ENCODE results near the gene GALNT11.

The GALNT11 gene

GRCh38 chr7:152025077-152025936, at the start of gene GALNT11:
TSS of gene GALNT11 (plus strand) at chr7:152025674. CDS start at chr7:152094228, 68,554 bp downstream.
- Histone ChIP-seq H3K36me3 (ENCODE audit: insufficient read depth, low read length) (peaks cover 17% of the 10 kb centered on the region), H3K4me3 (peak within 1 kb of the TSS; percentile 80), H3K9ac (ENCODE audit: insufficient read length) (peak within 1 kb of the TSS; percentile 75), H3K9me3 (ENCODE audit: low read depth, low read length) (no peaks in the 10 kb centered on the region), H3K27ac (0 out of 2 replicates have a peak within 1 kb of the TSS, but pooled peaks have one; percentile 56)
- TF ChIP-seq EZH2 (IDR thresholded peaks at IDR 0.05) = no peak
- peak; percentile 60; the same call in 1 of the 2 replicates for TF ChIP-seq POLR2AphosphoS5 (IDR thresholded peaks at IDR 0.05; ENCODE audit: borderline replicate concordance, low read depth, low read length)
- TF ChIP-seq FOXP2 (optimal IDR thresholded peaks at IDR 0.05; ENCODE audit: control extremely low read depth, extremely low read length, insufficient read depth) = no peak
- no peak for DNase-seq (ENCODE audit: low read depth, low spot score)

DNA sequence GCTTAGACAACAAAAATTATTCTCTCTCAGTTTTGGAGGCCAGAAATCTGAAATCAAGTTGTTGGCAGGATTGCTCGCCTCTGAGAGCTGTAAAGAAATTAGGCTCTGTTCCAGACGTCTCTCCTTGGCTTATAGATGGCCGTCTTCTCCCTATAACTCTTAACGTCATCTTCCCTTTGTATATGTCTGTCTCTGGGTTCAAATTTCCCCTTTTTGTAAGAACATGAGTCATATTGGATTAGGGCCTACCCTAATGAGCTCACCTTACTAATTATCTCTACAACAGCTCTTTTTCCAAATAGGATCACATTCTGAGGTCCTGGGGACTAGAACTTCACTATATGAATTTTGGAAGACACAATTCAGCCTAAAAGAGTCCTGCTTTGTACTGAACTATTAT, 46.9 kb upstream of the GALNT11 start:
- Histone ChIP-seq H3K36me3 (ENCODE audit: insufficient read depth, low read length) (no peaks in the 10 kb centered on the region), H3K9me3 (ENCODE audit: low read depth, low read length) (no peaks in the 10 kb centered on the region), H3K27ac (no peak overlapping the region), H3K4me3 (no peak overlapping the region), H3K9ac (ENCODE audit: insufficient read length) (no peak overlapping the region)
- no peak for TF ChIP-seq FOXP2 (optimal IDR thresholded peaks at IDR 0.05; ENCODE audit: control extremely low read depth, extremely low read length, insufficient read depth)
- TF ChIP-seq POLR2AphosphoS5 (IDR thresholded peaks at IDR 0.05; ENCODE audit: borderline replicate concordance, low read depth, low read length) = no peak
- no peak for TF ChIP-seq EZH2 (IDR thresholded peaks at IDR 0.05)
- DNase-seq (ENCODE audit: low read depth, low spot score) = no peak

- Histone ChIP-seq H3K9ac (ENCODE audit: insufficient read length) (no peak overlapping the region), H3K36me3 (ENCODE audit: insufficient read depth, low read length) (no peaks in the 10 kb centered on the region), H3K27ac (peak overlapping the region; percentile 39), H3K4me3 (no peak overlapping the region), H3K9me3 (ENCODE audit: low read depth, low read length) (no peaks in the 10 kb centered on the region)
- peak; percentile 72 for DNase-seq (ENCODE audit: low read depth, low spot score)
- TF ChIP-seq FOXP2 (optimal IDR thresholded peaks at IDR 0.05; ENCODE audit: control extremely low read depth, extremely low read length, insufficient read depth) = peak; percentile 50
- TF ChIP-seq EZH2 (IDR thresholded peaks at IDR 0.05) = no peak
- TF ChIP-seq POLR2AphosphoS5 (IDR thresholded peaks at IDR 0.05; ENCODE audit: borderline replicate concordance, low read depth, low read length) = peak; percentile 24; the same call in 1 of the 2 replicates
Observed at GRCh38 chr7:151981223-151981622, 44.3 kb upstream of the GALNT11 start.

DNA sequence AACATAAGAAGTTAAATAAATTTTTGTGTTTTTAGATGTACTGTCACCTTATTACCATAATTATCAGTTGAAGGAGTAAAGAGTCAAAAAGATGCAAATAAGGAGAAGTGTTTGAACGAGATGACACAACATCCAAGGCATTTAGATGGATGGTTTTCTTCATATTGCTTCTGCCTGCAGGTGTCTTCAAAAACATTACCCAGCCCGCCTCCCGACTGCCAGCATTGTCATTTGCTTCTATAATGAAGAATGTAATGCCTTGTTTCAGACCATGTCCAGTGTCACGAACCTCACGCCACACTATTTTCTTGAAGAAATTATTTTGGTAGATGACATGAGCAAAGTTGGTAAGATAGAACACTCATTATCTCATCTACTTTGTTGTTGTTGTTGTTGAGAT, 42.7 kb upstream of the GALNT11 start:
- Histone ChIP-seq H3K9ac (ENCODE audit: insufficient read length) (no peak overlapping the region), H3K27ac (peak overlapping the region; percentile 80; the same call in 1 of the 2 replicates), H3K4me3 (no peak overlapping the region), H3K9me3 (ENCODE audit: low read depth, low read length) (no peaks in the 10 kb centered on the region), H3K36me3 (ENCODE audit: insufficient read depth, low read length) (no peaks in the 10 kb centered on the region)
- DNase-seq (ENCODE audit: low read depth, low spot score) = no peak
- TF ChIP-seq EZH2 (IDR thresholded peaks at IDR 0.05) (no peak), FOXP2 (optimal IDR thresholded peaks at IDR 0.05; ENCODE audit: control extremely low read depth, extremely low read length, insufficient read depth) (no peak), POLR2AphosphoS5 (IDR thresholded peaks at IDR 0.05; ENCODE audit: borderline replicate concordance, low read depth, low read length) (no peak)

DNA sequence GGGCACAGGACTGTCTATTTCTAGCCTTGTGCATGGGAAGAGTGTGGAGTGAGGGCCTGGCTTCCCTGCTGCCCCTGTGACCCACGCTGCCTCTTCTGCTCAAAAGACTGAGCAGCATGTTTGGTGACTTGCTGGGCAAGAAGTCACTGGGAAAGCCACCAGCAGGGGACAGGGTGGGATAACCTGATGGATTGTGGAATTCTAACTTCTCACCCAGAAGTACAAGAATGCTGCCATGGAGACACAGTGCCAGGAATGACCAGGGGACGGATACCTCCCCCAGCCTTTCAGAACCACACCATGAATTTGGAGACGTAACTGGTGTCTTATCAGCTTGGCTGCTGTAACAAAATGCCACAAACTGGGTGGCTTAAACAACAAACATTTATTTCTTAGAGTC, 40.9 kb upstream of the GALNT11 start:
- H3K9me3 ChIP-seq (ENCODE audit: low read depth, low read length) = no peaks in the 10 kb centered on the region
- DNase-seq (ENCODE audit: low read depth, low spot score) = no peak
- no peak overlapping the region for H3K27ac ChIP-seq
- no peak overlapping the region for H3K4me3 ChIP-seq
- no peaks in the 10 kb centered on the region for H3K36me3 ChIP-seq (ENCODE audit: insufficient read depth, low read length)
- H3K9ac ChIP-seq (ENCODE audit: insufficient read length) = no peak overlapping the region
- TF ChIP-seq EZH2 (IDR thresholded peaks at IDR 0.05) (no peak), FOXP2 (optimal IDR thresholded peaks at IDR 0.05; ENCODE audit: control extremely low read depth, extremely low read length, insufficient read depth) (no peak), POLR2AphosphoS5 (IDR thresholded peaks at IDR 0.05; ENCODE audit: borderline replicate concordance, low read depth, low read length) (no peak)

DNA sequence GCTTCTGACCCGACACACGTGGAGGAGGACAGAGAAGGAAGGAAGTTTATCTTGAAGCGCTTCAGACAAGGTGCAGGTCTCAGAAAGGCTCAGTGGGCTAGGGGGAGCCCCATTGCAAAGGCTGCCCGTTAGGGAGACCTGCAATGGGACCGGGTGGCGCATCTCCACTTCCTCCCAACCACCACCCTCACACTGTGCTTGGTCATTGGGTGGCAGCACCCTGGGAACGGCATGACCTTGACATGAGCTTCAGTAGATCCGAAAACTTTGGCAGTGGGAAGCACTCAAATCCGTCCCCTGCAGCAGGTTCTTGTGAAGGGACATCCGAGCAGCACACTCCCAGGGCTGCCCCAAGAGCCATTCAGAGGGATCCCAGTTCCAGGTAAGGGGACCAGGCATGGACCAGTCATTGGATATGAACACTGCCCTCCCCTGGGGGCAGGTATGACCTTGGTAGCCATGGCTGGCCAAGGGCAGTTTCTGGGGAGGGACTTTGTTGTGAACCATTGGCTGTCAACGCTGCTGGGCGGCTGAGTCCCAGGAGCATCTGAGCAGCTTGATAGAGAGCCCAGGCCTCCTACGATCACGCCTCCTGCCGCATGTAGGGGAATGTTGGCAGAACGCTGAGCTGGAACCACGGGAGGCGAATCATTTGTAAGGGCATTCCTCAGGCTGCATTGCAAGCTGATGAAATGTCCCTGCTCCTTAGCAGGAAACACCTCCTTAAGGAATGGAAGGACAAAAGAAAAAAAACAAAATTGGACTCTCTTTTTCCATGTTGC, 37.5 kb upstream of the GALNT11 start:
- Histone ChIP-seq H3K27ac (peak overlapping the region; percentile 36; the same call in 1 of the 2 replicates), H3K36me3 (ENCODE audit: insufficient read depth, low read length) (no peaks in the 10 kb centered on the region), H3K9me3 (ENCODE audit: low read depth, low read length) (no peaks in the 10 kb centered on the region), H3K9ac (ENCODE audit: insufficient read length) (no peak overlapping the region), H3K4me3 (no peak overlapping the region)
- no peak for DNase-seq (ENCODE audit: low read depth, low spot score)
- TF ChIP-seq EZH2 (IDR thresholded peaks at IDR 0.05) = no peak
- TF ChIP-seq POLR2AphosphoS5 (IDR thresholded peaks at IDR 0.05; ENCODE audit: borderline replicate concordance, low read depth, low read length) = no peak
- no peak for TF ChIP-seq FOXP2 (optimal IDR thresholded peaks at IDR 0.05; ENCODE audit: control extremely low read depth, extremely low read length, insufficient read depth)

GRCh38 chr7:151992375-151992774, 33.1 kb upstream of the GALNT11 start:
- TF ChIP-seq POLR2AphosphoS5 (IDR thresholded peaks at IDR 0.05; ENCODE audit: borderline replicate concordance, low read depth, low read length) (no peak), FOXP2 (optimal IDR thresholded peaks at IDR 0.05; ENCODE audit: control extremely low read depth, extremely low read length, insufficient read depth) (no peak), EZH2 (IDR thresholded peaks at IDR 0.05) (no peak)
- no peak for DNase-seq (ENCODE audit: low read depth, low spot score)
- H3K27ac ChIP-seq = no peak overlapping the region
- H3K36me3 ChIP-seq (ENCODE audit: insufficient read depth, low read length) = no peaks in the 10 kb centered on the region
- H3K9ac ChIP-seq (ENCODE audit: insufficient read length) = no peak overlapping the region
- H3K4me3 ChIP-seq = no peak overlapping the region
- no peaks in the 10 kb centered on the region for H3K9me3 ChIP-seq (ENCODE audit: low read depth, low read length)
